ENCODE measurements around the gene TSTD2.

GRCh38 chr9:97572892-97573365 is 60.2 kb downstream of the TSTD2 start:
- no peak for TF ChIP-seq POLR2A (IDR thresholded peaks at IDR 0.05; ENCODE audit: low read depth, low read length)
- TF ChIP-seq POLR2AphosphoS5 (IDR thresholded peaks at IDR 0.05; ENCODE audit: low read depth, low read length) = no peak
